HUES48 (cell line): ENCODE results near the gene RAPGEF6.

Experiments
- H3K27ac ChIP-seq: one replicate; pipeline ENCODE4 v1.7.0; 2013; ENCODE audit warnings: low read depth, low read length, inconsistent platforms
- H3K27me3 ChIP-seq: 2 replicates; pipeline ENCODE4 v1.6.1; 2013; ENCODE audit warnings: mild to moderate bottlenecking, low read length; ENCODE audit not compliant: control insufficient read depth, insufficient read depth
- H3K36me3 ChIP-seq: 2 replicates; pipeline ENCODE4 v1.6.1; 2013; ENCODE audit warnings: low read length; ENCODE audit not compliant: control insufficient read depth, insufficient read depth
- H3K4me1 ChIP-seq: 2 replicates; pipeline ENCODE4 v1.6.1; 2013; ENCODE audit warnings: mild to moderate bottlenecking, low read length; ENCODE audit not compliant: control insufficient read depth, insufficient read depth
- H3K4me3 ChIP-seq: 2 replicates; pipeline ENCODE4 v1.5.1; 2013; ENCODE audit warnings: mild to moderate bottlenecking, low read depth, low read length
- H3K9ac ChIP-seq: 2 replicates; pipeline ENCODE4 v1.6.1; 2013; ENCODE audit warnings: mild to moderate bottlenecking, low read depth, low read length, moderate library complexity
- H3K9me3 ChIP-seq: 2 replicates; pipeline ENCODE4 v1.6.1; 2013; ENCODE audit warnings: low read length; ENCODE audit not compliant: control insufficient read depth, insufficient read depth

The RAPGEF6 gene

DNA sequence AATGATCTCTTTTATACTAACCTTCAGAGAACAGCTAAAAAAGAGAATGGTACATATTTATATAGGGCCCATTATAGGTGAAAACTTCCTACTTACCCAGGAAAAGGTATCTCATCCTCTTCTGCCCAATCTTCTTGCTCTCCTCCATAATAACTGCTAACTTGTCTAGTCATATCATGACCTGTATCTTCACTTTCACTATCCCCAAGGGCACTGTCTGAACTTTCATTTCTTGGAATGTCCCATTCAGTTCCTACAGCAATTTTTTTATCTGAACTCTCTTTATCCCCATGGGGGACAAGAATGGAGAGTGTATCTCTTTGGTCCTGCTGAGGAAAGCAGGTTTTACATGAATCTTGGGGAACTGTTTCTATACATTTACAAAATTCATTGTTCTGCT lies 36.4 kb upstream of the RAPGEF6 start:
- H3K9me3 ChIP-seq, result no peaks in the 10 kb centered on the region
- H3K9ac ChIP-seq, result no peak overlapping the region
- peaks cover 4% of the 10 kb centered on the region; the same call in 1 of the 2 replicates for H3K4me1 ChIP-seq
- H3K4me3 ChIP-seq, result no peak overlapping the region
- H3K27ac ChIP-seq, result no peak overlapping the region
- H3K27me3 ChIP-seq, result no peaks in the 10 kb centered on the region
- peaks cover 28% of the 10 kb centered on the region for H3K36me3 ChIP-seq

DNA sequence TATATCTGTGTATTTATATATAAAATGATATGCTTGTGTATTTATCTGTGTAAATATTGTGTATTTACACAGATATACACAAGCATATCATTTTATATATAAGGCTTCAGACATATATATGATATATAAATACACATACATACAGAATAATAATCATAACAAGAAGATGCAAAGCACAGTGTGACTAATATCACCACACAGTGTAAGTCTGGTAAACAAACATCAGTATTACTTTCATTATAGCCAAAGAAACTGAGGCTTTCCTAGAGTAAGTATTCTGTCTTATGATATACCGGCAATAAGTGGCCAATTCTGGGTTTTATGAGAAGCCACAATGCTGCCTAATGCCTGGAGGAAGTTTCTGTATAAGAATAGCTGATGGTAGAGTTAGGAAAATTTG lies 29.9 kb upstream of the RAPGEF6 start:
- no peak overlapping the region for H3K4me3 ChIP-seq
- H3K36me3 ChIP-seq, result peaks cover 11% of the 10 kb centered on the region
- H3K27me3 ChIP-seq, result no peaks in the 10 kb centered on the region
- H3K27ac ChIP-seq, result no peak overlapping the region
- no peaks in the 10 kb centered on the region; the same call in 1 of the 2 replicates for H3K4me1 ChIP-seq
- no peak overlapping the region for H3K9ac ChIP-seq
- H3K9me3 ChIP-seq, result no peaks in the 10 kb centered on the region

DNA sequence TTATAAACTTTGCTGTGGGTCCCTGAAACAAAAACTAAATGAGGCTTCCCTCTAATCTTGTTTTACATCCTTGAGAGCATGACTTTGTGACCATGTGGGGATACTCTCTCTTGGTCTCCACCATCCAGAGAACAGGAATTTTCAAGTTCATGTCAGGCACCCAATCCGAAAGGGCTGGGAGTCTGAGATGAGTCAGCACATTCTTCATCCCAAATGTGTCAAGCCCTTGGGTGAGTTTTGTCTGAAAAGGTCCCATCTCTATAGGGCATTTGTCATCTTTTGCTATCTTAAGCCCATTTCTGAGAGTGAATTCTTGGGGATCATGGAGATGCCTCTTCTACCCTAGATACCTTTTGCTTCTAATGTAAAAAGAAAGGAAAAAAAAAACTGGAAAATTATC lies 26.9 kb upstream of the RAPGEF6 start:
- Histone ChIP-seq H3K4me3 (no peak overlapping the region), H3K4me1 (no peaks in the 10 kb centered on the region; the same call in 1 of the 2 replicates), H3K27ac (no peak overlapping the region), H3K27me3 (no peaks in the 10 kb centered on the region), H3K9ac (no peak overlapping the region), H3K9me3 (no peaks in the 10 kb centered on the region), H3K36me3 (peaks cover 18% of the 10 kb centered on the region)

DNA sequence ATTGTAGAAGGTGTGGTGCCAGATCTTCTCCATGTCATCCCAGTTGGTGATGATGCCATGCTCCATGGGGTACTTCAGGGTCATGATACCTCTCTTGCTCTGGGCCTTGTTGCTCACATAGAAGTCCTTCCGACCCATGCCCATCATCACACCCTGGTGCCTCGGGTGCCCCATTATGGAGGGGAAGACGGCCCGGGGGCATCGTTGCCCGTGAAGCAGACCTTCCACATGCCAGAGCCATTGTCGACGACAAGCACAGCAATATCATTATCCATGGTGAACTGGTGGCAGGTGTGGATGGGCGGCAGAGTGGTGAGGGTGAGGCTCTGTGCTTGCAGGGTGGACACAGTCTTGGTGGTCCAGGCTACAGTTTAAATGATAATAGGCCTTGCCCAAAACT lies 24.8 kb upstream of the RAPGEF6 start:
- H3K27ac ChIP-seq, result no peak overlapping the region
- no peaks in the 10 kb centered on the region for H3K27me3 ChIP-seq
- H3K9ac ChIP-seq, result no peak overlapping the region
- H3K9me3 ChIP-seq, result no peaks in the 10 kb centered on the region
- H3K4me1 ChIP-seq, result no peaks in the 10 kb centered on the region; the same call in 1 of the 2 replicates
- no peak overlapping the region for H3K4me3 ChIP-seq
- H3K36me3 ChIP-seq, result peaks cover 18% of the 10 kb centered on the region

DNA sequence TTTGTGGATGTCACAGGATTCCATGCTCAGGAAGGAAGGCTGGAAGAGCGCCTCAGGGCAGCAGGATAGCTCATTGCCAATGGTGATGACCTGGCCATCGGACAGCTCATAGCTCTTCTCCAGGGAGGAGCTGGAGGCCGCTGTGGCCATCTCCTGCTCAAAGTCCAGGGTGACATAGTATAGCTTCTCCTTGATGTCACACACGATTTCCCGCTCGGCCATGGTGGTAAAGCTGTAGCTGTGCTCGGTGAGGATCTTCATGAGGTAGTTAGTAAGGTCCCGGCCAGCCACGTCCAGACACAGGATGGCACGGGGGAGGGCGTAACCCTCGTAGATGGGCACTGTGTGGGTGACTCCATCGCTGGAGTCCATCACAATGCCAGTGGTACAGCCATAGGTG lies 24.3 kb upstream of the RAPGEF6 start:
- H3K9ac ChIP-seq, result no peak overlapping the region
- H3K27ac ChIP-seq, result no peak overlapping the region
- no peaks in the 10 kb centered on the region for H3K9me3 ChIP-seq
- no peak overlapping the region for H3K4me3 ChIP-seq
- no peaks in the 10 kb centered on the region for H3K27me3 ChIP-seq
- no peaks in the 10 kb centered on the region; the same call in 1 of the 2 replicates for H3K4me1 ChIP-seq
- peaks cover 16% of the 10 kb centered on the region for H3K36me3 ChIP-seq

DNA sequence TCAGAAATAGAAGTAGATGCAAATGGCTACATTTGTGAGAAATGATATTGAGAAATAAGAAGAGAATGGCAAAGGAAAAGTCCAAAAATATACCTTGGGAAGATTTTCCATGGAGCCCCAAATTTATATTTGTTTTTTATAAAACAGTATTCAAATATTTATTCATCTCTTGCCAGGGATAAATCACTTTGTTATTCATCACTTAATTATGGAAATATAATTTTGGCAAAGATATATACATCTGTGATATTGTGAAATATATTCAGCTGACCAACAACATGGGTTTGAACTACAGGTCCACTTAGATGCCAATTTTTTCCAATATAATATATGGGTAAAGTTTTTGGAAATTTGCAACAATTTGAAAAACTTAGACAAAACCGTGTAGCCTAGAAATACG lies 19.7 kb upstream of the RAPGEF6 start:
- peaks cover 28% of the 10 kb centered on the region for H3K36me3 ChIP-seq
- no peaks in the 10 kb centered on the region for H3K4me1 ChIP-seq
- no peak overlapping the region for H3K27ac ChIP-seq
- H3K27me3 ChIP-seq, result no peaks in the 10 kb centered on the region
- no peaks in the 10 kb centered on the region for H3K9me3 ChIP-seq
- H3K9ac ChIP-seq, result no peak overlapping the region
- no peak overlapping the region for H3K4me3 ChIP-seq

DNA sequence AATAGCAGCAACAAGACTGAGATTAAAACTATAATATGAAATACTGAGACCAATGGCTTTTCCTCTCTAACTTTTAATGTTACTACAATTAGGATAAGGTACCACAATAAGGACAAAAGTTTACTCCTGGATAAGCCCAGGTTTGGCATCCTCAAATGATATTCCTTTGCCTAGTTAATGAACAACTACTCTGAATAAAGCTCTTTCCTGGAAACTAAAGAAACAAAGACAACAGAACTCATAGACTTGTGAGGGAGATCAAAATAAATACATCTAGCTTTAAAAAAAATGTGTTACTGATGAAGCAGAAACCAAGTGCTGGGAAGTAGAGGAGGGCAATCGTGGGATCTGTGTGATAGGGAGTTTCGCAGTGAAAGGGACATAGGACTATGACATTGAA lies 19.3 kb upstream of the RAPGEF6 start:
- Histone ChIP-seq H3K27ac (no peak overlapping the region), H3K9me3 (no peaks in the 10 kb centered on the region), H3K36me3 (peaks cover 28% of the 10 kb centered on the region)

DNA sequence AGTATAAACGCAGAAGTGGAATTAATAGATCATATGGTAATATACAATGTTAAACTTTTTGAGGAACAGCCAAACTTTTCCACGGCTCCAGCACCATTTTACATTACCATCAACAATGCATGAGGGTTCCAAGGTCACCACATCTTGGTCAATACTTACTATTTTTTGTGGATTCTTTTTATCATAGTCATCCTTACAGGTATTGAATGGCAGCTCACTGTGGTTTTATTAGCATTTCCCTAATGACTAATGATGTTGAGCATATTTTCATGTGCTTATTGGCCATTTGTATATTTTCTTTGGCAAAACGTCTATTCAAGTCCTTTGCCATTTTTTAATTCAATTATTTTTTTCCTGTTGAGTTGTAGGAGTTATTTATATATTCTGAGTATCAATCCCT lies 14.1 kb upstream of the RAPGEF6 start:
- Histone ChIP-seq H3K9me3 (no peaks in the 10 kb centered on the region), H3K4me1 (no peaks in the 10 kb centered on the region), H3K9ac (no peak overlapping the region), H3K27me3 (no peaks in the 10 kb centered on the region), H3K27ac (no peak overlapping the region), H3K4me3 (no peak overlapping the region), H3K36me3 (peaks cover 44% of the 10 kb centered on the region)

More for the DNA sequence above, 19.3 kb upstream of the RAPGEF6 start:
- H3K4me1 ChIP-seq, result no peaks in the 10 kb centered on the region
- no peak overlapping the region for H3K4me3 ChIP-seq
- no peaks in the 10 kb centered on the region for H3K27me3 ChIP-seq
- H3K9ac ChIP-seq, result no peak overlapping the region

DNA sequence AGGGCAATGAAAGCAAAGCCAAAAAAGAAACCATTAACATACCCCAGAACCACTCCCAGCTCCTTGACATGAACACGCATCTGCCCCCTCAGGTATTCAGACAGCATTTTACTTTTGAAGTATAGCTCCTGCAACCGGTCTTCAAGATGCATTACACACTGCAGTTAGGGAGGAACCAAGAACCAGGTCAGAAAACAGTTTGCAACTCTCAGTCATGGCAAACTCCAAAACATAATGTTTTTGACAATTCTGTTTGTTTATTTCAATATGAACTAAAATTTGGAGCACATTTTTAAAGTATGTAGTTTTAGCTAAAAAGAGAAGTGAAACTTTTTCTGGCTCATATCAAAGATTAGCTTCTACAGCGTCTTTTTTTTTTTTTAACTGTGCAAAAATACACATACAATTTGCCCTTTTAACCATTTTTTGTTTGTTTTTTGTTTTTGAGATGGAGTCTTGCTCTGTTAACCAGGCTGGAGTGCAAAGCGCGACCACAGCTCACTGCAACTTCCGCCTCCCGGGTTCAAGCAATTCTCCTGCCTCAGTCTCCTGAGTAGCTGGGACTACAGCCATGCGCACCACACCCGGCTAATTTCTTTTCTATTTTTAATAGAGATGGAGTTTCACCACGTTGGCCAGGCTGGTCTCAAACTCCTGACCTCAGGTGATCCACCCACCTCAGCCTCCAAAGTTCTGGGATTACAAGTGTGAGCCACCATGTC lies 12.2 kb upstream of the RAPGEF6 start:
- Histone ChIP-seq H3K9ac (no peak overlapping the region), H3K36me3 (peaks cover 49% of the 10 kb centered on the region), H3K27ac (no peak overlapping the region), H3K27me3 (no peaks in the 10 kb centered on the region), H3K4me1 (no peaks in the 10 kb centered on the region), H3K9me3 (no peaks in the 10 kb centered on the region), H3K4me3 (no peak overlapping the region)

DNA sequence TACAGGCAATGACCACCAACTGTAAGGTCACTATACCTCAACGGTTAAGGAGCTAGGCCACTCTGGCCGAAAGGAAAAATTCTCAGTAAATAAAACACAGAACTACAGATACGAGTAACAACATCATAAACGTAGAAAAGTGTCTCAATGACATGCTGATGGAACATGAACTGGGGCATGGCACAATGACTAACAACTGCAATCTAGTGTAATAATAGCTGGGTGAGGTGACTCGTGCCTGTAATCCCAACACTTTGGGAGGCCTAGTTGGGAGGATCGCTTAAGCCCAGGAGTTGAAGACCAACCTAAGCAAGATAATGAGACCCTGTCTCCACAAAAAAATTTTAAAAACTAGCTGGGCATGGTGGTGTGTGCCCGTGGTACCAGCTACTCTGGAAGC lies 9.8 kb upstream of the RAPGEF6 start:
- no peak overlapping the region for H3K9ac ChIP-seq
- no peaks in the 10 kb centered on the region for H3K27me3 ChIP-seq
- H3K9me3 ChIP-seq, result no peaks in the 10 kb centered on the region
- no peak overlapping the region for H3K4me3 ChIP-seq
- H3K36me3 ChIP-seq, result peaks cover 34% of the 10 kb centered on the region
- no peak overlapping the region for H3K27ac ChIP-seq
- no peaks in the 10 kb centered on the region for H3K4me1 ChIP-seq

DNA sequence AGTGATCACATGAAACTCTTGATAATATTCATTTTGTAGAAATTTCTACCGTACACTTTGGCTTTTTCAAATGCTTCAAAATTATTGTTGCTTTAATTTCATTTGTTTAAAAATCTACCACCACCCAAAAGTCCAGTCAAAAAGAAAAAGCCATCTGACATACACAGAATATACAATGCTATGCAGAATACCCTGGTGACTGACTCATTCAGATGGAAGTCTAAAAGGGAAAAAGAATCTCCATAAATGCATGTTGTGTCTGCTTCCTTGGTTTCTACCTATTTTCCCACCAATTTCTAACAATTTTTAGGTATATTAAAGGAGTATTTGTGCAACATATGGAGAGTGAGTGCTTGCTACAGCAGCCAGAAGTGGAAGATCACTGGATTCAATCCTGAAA lies 9.3 kb upstream of the RAPGEF6 start:
- H3K9me3 ChIP-seq, result no peaks in the 10 kb centered on the region
- no peak overlapping the region for H3K27ac ChIP-seq
- peaks cover 29% of the 10 kb centered on the region for H3K36me3 ChIP-seq
- no peak overlapping the region for H3K9ac ChIP-seq
- no peak overlapping the region for H3K4me3 ChIP-seq
- no peaks in the 10 kb centered on the region for H3K4me1 ChIP-seq
- no peaks in the 10 kb centered on the region for H3K27me3 ChIP-seq
